HG03280 (cell line): ENCODE results near the gene SEMA5A.

Source experiments
- ATAC-seq: cut with Tn5 transposase; IDR thresholded peaks from one replicate; pipeline ENCODE4 v1.9.1; 2021; ENCODE audit warnings: mild to moderate bottlenecking, moderate library complexity; ENCODE audit not compliant: unreplicated experiment

SEMA5A gene

DNA sequence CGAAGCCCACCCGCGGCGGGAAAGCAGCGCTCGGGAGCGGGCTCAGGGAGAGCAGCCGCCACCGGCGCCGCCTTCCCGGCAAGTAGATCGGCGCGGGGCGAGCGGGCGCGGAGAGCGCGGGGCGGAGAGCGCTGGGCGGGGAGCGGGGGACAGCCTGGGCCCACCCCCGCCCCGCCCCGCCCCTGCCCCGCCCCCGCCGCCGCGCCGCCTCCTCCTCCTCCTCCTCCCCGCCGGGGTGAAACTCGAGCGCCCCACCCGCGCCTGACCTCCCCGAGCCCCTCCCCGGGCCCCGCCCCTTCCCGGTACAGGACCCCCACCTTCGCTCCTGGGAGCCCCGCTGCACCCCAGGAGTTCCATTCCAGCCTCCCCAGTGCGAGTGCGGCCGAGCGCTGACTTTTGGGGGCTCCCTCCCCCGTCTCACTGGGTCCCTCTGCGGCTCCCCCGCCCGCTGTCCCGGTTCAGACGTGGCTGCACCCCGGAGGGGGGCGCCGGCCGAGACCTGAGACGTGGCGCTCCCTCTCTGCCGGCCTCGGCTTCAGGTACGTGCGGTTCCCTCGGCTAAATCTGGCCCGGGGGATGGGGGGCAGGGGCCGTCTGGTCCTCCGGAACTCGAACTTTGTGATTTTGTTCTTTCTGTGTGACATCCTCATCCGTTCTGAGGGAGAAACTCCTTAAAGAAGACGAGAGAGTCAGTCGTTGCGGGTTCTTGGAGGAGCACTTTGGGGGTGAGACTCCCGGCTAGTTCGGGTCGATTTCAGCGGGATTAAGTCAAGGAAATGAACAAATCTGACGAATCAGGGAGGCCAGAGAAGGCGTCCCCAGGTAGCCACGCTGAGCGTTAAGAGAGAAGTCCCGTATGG is at the start of gene SEMA5A:
SEMA5A (minus strand) TSS at position 84 of the 860 bp plus-strand sequence. CDS start 166,129 bp downstream, outside the sequence.
- ATAC-seq = no peak

GRCh38 chr5:9594913-9595312 is 49.0 kb upstream of the SEMA5A start:
- ATAC-seq = no peak

DNA sequence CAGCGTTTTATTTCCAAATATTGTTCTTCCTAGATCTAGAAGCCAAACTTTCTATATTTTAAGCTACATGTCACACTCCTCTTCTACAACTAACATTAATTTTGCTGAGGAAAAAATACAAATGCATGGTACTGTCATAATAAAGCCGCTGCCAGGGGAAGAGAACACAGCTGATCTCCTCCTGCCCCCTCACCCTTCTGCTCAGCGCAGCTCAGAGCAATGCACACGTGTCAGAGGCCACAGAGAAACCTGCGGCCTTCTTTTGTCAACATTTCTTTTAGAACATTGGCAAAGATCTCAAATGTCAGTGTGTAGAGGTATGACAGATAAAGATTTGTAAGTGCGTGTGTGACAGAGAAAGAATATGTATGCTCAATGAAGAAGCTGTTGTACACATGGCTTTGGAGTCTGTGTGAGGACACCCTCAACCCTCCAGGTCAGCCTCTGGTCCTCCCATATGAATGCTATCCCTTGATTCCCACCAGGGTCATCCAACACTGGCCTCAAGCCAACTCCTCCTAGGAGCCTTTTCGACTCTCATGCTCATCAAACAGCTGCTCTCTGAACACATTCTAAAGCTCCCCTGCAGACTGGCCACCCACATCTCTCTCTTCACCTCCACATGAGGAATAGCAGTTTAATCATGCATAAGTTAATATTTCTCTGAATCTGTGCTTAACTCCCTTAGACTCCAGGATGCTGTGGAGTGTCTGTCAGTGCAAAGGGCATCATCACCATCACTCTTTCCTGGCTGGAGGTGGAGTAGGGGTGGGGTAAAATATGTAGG is 43.4 kb upstream of the SEMA5A start:
- no peak for ATAC-seq

DNA sequence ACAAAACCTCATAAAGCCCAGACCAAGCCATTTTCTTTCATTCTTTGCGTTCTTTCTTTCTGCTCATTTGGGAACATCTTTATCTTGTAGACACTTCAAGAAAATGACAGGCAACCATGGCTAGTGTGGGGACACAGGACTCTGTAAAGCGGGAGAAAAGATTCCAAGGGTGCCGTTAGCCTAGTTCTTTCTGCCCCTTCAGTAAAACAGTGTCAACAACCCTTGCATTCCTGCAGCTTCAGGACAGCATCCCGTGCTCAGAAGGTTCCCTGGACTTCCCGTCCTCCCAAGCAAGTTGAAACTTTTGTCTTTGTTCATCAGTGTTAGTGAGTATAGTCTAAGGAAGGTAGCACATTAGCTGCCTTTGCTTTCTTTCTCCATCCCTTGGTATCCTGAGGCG is 42.4 kb upstream of the SEMA5A start:
- ATAC-seq = no peak

- ATAC-seq = no peak
Observed at GRCh38 chr5:9587135-9587534, 41.3 kb upstream of the SEMA5A start.

DNA sequence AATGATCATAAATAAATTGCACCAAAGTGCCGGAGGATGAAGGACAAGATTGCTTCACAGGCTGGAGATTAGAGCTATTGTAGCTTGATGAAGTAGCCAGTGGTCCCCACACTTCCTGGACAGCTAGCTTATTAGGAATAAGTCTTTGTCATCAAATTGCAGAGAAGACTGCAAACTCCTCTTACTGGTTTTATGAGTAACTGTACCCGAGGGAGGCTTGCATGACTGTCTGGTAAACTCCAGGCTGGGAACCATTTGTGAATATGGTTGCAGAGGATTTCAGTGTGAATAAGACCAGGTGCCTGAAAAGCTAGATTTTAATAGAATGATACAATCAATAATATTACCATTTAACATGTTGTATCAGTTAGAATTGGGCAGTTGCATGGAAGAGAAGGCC is 36.5 kb upstream of the SEMA5A start:
- no peak for ATAC-seq

DNA sequence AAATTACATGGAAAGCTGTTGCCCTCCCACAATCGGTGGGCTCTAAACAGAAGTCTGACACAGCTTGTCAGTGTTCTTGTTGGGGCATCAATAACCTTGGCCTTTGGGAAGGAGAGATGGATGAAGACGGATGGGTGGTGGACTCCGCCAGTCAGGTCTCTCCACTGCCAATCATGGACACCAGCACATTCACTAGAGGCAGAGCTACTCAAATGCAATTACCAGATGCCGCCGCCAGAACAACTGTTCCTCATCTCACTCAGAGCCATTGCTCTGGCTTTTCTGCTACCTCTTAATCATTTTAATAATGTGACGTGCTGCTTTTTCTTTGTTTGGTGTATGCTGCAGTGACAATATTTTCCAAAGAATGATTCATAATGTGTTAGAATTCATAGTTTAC is 27.9 kb upstream of the SEMA5A start:
- ATAC-seq = no peak

DNA sequence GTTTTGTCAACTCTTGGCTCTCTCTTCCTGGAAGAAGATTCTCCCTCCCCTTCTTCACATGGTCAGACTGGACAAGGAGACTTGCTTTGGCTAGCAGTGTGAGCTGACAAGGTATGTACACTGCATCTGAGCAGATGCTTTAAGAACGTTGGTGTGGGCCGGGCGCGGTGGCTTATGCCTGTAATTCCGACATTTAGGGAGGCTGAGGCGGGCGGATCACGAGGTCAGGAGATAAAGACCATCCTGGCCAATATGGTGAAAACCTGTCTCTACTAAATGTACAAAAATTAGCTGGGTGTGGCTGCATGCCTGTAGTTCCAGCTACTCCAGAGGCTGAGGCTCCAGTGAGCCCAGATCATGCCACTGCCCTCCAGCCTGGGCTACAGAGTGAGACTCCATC is 26.4 kb upstream of the SEMA5A start:
- no peak for ATAC-seq

DNA sequence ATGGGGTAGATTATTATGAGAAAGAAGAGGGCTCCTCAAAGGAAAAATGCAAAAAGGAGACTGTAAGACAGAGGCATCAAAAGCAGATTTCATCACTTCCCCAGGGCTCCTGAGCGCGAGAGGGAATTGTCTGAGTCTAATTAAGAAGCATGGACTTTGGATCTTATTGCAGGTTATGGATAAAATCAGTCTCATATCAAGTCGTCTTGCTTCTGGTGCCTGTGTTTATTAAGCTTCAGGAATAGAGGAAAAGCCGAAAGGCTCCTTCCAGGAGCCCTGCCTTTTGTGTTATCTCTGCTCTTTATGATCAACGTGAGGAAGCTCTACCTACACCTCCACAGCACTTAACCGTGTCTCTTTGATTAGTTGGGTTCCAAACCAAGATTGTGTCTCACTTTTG is 25.0 kb upstream of the SEMA5A start:
- no peak for ATAC-seq

DNA sequence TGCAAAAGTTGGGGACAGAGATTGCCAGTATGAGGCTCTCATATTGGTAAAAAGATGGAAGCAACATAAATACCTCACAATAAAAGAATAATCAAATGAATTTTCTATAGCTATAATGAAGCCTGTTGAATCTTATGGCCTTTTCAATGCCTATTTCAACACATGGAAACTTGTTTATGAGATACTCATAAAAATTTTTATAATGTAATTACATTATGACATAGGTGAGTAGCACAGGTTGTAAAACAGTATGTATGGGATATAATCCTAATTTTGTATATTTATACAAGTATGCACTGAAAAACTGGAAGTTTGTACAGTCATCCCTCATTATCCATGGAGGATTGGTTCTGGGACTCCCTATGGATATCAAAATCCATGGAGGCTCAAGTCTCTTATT is 21.2 kb upstream of the SEMA5A start:
- ATAC-seq = no peak

GRCh38 chr5:9564752-9565151 is 18.9 kb upstream of the SEMA5A start:
- ATAC-seq = no peak

DNA sequence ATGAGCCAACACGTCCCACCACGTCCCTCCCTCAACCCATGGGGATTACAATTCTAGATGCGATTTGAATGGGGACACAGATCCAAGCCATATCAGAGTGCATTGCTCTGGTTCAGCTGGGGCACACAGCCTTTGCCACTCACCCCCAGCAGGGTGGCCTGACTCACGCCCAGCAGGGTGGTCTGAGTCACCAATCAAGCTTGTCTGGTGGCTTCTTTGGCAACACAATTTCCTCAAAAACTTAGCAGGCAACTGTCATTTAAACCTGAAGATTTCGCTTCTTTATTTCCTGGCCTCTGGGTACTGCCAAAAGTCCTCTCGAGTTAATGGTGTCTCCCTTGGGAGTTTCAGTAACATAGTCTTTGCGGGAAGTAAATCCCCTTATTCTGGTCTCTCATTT is 16.3 kb upstream of the SEMA5A start:
- no peak for ATAC-seq

- no peak for ATAC-seq
Observed at GRCh38 chr5:9559965-9560364, 14.1 kb upstream of the SEMA5A start.

GRCh38 chr5:9558319-9558965 is 12.6 kb upstream of the SEMA5A start:
- no peak for ATAC-seq

- ATAC-seq = no peak
Observed at GRCh38 chr5:9557696-9558095, 11.8 kb upstream of the SEMA5A start.

DNA sequence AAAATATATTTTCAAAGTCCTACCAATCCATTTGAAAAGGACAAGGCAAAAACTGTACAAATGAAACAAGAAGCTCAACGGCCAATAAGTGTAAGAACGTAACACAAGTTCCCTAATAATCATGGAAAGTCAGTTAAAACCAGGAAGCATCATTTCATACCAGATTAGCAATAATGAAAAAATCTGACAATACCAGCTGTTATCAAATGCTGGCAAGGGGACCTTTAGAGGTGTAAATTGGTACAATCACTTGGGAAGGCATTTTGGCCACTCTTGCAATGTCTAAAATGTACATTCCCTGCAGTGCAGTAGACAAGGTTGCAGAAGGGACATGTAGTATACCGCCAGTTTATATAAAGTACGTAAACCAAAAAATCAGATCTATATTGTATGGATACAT is 10.1 kb upstream of the SEMA5A start:
- no peak for ATAC-seq

DNA sequence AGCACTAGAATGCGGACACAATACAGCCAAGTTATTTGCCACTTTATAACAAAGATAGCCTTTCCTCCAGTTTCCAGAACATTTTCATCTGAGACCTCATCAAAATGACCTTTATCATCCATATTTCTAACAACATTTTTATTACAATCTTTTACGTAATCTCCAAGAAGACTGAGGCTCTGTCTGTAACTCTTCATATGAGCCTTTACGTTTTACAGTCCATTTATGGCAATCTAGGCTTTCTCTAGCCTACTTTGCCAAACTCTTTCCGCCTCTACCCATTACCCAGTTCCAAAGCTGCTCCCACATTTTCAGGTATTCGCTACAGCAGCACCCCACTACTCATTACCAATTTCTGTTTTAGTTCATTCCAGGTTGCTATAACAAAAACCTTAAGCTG is 8.2 kb upstream of the SEMA5A start:
- no peak for ATAC-seq

DNA sequence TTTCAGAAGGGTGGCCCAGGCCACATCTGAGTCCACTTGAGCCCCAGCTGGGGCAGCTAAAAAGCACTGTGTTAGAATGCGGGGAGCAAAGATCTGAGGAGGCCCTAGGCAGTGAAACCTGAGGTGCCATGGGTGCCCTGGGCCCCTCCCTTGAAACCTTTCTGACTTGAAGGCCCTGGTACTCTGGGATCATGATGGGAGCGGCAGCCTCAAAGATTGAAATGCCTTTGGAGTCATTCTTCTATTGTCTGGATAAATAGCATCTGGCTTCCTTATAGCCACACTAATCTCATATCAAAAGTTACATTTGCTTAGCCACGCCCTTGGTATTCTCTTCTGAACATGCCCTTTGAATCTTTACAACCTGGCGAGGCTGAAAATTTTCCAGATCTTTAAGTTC is 7.7 kb upstream of the SEMA5A start:
- ATAC-seq = no peak

DNA sequence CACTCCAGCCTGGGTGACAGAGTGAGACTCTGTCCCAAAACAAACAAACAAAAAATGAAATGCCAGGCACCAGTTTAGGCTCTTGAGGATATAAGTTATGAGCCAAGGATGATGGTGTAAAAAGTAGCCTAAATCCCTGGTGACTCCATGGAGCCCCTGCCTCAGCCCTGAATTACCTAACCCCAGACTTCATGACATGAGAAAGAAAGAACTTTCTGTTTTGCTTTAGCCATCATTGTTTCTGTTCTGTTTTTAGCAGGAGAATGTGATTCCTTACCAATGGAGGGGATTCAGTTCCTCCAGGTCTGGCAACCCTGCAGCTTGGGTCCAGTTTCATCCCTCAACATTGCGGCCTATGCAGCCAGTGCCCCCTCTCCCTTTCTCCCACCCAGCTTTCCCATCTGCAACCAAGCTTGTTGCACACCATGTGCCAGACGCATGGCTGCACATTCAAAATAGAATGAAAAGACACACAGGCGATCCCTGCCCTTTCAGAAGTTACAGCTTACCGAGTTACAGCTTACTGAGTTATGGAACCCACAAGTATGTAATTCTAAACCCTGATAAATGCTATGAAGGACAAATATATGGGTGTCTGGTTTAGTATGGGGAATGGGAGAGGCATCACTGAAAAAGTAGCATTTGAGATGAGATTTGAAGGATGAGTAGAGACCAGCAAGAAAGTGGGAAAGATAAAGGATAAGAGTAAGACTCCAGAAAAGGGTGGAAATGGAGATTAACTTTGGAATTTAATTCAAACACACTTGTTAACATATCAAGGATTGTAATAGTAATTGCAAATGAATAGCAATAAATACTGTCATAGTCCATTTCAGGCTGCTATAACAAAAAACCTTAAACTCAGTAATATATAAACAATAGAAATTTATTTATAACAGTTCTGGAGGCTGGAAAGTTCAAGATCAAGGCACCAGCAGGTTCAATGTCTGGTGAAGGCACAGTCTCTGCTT is 6.0 kb upstream of the SEMA5A start:
- no peak for ATAC-seq

DNA sequence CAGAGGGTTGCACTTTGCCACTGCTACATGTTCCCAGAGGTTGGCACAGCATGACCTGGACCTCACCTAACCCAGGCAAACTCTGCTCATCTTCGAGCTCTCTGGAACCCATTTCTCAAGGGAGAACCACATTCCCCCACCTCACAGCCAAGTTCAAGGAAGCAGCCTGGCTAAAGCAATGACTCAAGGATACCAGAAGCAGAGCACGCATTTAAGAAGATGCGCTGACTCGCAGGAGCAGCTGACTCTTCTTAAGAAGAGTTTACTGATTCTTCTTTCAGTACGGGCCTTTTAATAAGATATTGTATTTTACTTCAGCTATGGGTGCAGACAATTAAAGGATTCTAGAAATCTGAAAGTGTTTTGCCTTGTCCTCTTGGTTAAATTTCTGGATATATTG is 4.1 kb upstream of the SEMA5A start:
- no peak for ATAC-seq
